ENCODE results near the gene TRA2B.

TRA2B gene

GRCh38 chr3:185956244-185956643 is 18.4 kb upstream of the TRA2B start:
- TF ChIP-seq CTCF (IDR thresholded peaks at IDR 0.05; ENCODE audit: low read depth, low read length, missing control alignments) = no peak
- no peak for DNase-seq (ENCODE audit: extremely low read depth, low read depth)
- H3K4me3 ChIP-seq (replicated peaks; ENCODE audit: low read depth, low read length) = no peak overlapping the region

- no peak for TF ChIP-seq CTCF (IDR thresholded peaks at IDR 0.05; ENCODE audit: low read depth, low read length, missing control alignments)
- H3K4me3 ChIP-seq (replicated peaks; ENCODE audit: low read depth, low read length) = no peak overlapping the region
Measured at GRCh38 chr3:185954366-185954723, 16.5 kb upstream of the TRA2B start.

GRCh38 chr3:185950728-185951127 is 12.9 kb upstream of the TRA2B start:
- no peak for DNase-seq (ENCODE audit: extremely low read depth, low read depth)
- TF ChIP-seq CTCF (IDR thresholded peaks at IDR 0.05; ENCODE audit: low read depth, low read length, missing control alignments) = no peak

More at GRCh38 chr3:185954366-185954723, 16.5 kb upstream of the TRA2B start:
- no peak for DNase-seq (ENCODE audit: extremely low read depth, low read depth)

GRCh38 chr3:185949515-185949914 is 11.7 kb upstream of the TRA2B start:
- no peak overlapping the region for H3K4me3 ChIP-seq (replicated peaks; ENCODE audit: low read depth, low read length)
- TF ChIP-seq CTCF (IDR thresholded peaks at IDR 0.05; ENCODE audit: low read depth, low read length, missing control alignments) = no peak
- DNase-seq (ENCODE audit: extremely low read depth, low read depth) = no peak

More at GRCh38 chr3:185950728-185951127, 12.9 kb upstream of the TRA2B start:
- no peak overlapping the region for H3K4me3 ChIP-seq (replicated peaks; ENCODE audit: low read depth, low read length)

- no peak overlapping the region for H3K4me3 ChIP-seq (replicated peaks; ENCODE audit: low read depth, low read length)
- no peak for TF ChIP-seq CTCF (IDR thresholded peaks at IDR 0.05; ENCODE audit: low read depth, low read length, missing control alignments)
- no peak for DNase-seq (ENCODE audit: extremely low read depth, low read depth)
Measured at GRCh38 chr3:185948292-185948691, 10.5 kb upstream of the TRA2B start.

GRCh38 chr3:185943760-185944106 is 5.9 kb upstream of the TRA2B start:
- TF ChIP-seq CTCF (IDR thresholded peaks at IDR 0.05; ENCODE audit: low read depth, low read length, missing control alignments) = no peak
- no peak for DNase-seq (ENCODE audit: extremely low read depth, low read depth)
- no peak overlapping the region for H3K4me3 ChIP-seq (replicated peaks; ENCODE audit: low read depth, low read length)

Measured in HFF-Myc (cell line).